HS-27A (cell line): ENCODE results near the gene CHI3L2.

Experiments
- DNase-seq: peaks from one replicate; pipeline ENCODE4 v3.0.0-alpha.2; 2012; ENCODE audit warnings: low read depth, missing footprints

The CHI3L2 gene

GRCh38 chr1:111256988-111257658 lies 29.6 kb downstream of the CHI3L2 start:
- no peak for DNase-seq

- no peak for DNase-seq
Measured at GRCh38 chr1:111267801-111268508, 40.4 kb downstream of the CHI3L2 start.

GRCh38 chr1:111269825-111270406 lies 42.4 kb downstream of the CHI3L2 start:
- DNase-seq: no peak

- no peak for DNase-seq
Measured at GRCh38 chr1:111270771-111271463, 43.4 kb downstream of the CHI3L2 start.

- DNase-seq: no peak
Measured at GRCh38 chr1:111271464-111271801, 43.9 kb downstream of the CHI3L2 start.

GRCh38 chr1:111272081-111272480 lies 44.6 kb downstream of the CHI3L2 start:
- DNase-seq: no peak

GRCh38 chr1:111274653-111275052 lies 47.1 kb downstream of the CHI3L2 start:
- no peak for DNase-seq

GRCh38 chr1:111275079-111275478 lies 47.6 kb downstream of the CHI3L2 start:
- DNase-seq: peak; percentile 9

- no peak for DNase-seq
Measured at GRCh38 chr1:111275780-111276433, 48.4 kb downstream of the CHI3L2 start.

GRCh38 chr1:111279144-111279543 lies 51.6 kb downstream of the CHI3L2 start:
- DNase-seq: no peak

- DNase-seq: no peak
Measured at GRCh38 chr1:111280267-111280666, 52.8 kb downstream of the CHI3L2 start.

GRCh38 chr1:111281411-111281810 lies 53.9 kb downstream of the CHI3L2 start:
- no peak for DNase-seq

- DNase-seq: no peak
Measured at GRCh38 chr1:111283838-111284237, 56.3 kb downstream of the CHI3L2 start.

- DNase-seq: no peak
Measured at GRCh38 chr1:111285879-111286278, 58.4 kb downstream of the CHI3L2 start.

- DNase-seq: no peak
Measured at GRCh38 chr1:111286912-111287311, 59.4 kb downstream of the CHI3L2 start.

- DNase-seq: no peak
Measured at GRCh38 chr1:111289371-111289770, 61.9 kb downstream of the CHI3L2 start.

- no peak for DNase-seq
Measured at GRCh38 chr1:111290104-111290503, 62.6 kb downstream of the CHI3L2 start.

- DNase-seq: no peak
Measured at GRCh38 chr1:111290630-111291029, 63.1 kb downstream of the CHI3L2 start, which contains the start of gene CHIA. TSS of gene CHIA (plus strand) at chr1:111290851. CDS start at chr1:111310468, 19,617 bp downstream.
